Calu3 (cell line): ENCODE results near the gene PRSS3. TPM values are rescaled to one million over a fixed set of nuclear protein-coding genes. Genes with fewer than 3 reads are reported as not detected.
"Not testable (repeated sequence)": the region's sequence is repeated elsewhere in the genome, so short reads cannot be mapped to it uniquely, and the experiment has no call there.

Experiments used
- BruUV-seq: library from RNA; stranded (reverse); fragments of 400-500 nt; replicated peaks from 2 replicates; lab custom pipeline; 2021; lab: Mats Ljungman, UMichigan
- CTCF ChIA-PET: fragments of 300-600 bp; sonication (Branson Sonifier 250); formaldehyde crosslinking; loops from one replicate; lab custom pipeline; 2022; ENCODE audit warnings: antibody characterized with exemption; lab: Charles Lee
- DNase-seq: peaks from one replicate; pipeline ENCODE4 v3.0.0; 2022
- H3K27ac Mint-ChIP-seq: one replicate; pipeline ENCODE4 v1.8.0; 2022; ENCODE audit warnings: mixed read lengths; ENCODE audit not compliant: unreplicated experiment
- H3K27me3 Mint-ChIP-seq: one replicate; pipeline ENCODE4 v1.8.0; 2022; ENCODE audit warnings: mixed read lengths; ENCODE audit not compliant: unreplicated experiment
- H3K36me3 Mint-ChIP-seq: one replicate; pipeline ENCODE4 v1.8.0; 2022; ENCODE audit warnings: mild to moderate bottlenecking, moderate library complexity, mixed read lengths; ENCODE audit not compliant: insufficient read depth, unreplicated experiment
- H3K4me1 Mint-ChIP-seq: one replicate; pipeline ENCODE4 v1.8.0; 2022; ENCODE audit warnings: mild to moderate bottlenecking, low read depth, mixed read lengths; ENCODE audit not compliant: unreplicated experiment
- H3K4me3 Mint-ChIP-seq: one replicate; pipeline ENCODE4 v1.8.0; 2022; ENCODE audit warnings: mild to moderate bottlenecking, low read depth, moderate library complexity, mixed read lengths; ENCODE audit not compliant: unreplicated experiment
- H3K9me3 Mint-ChIP-seq: one replicate; pipeline ENCODE4 v1.8.0; 2022; ENCODE audit warnings: low read depth, mixed read lengths; ENCODE audit not compliant: unreplicated experiment
- intact Hi-C: fragments of 100-400 bp; cut with micrococcal nuclease; formaldehyde crosslinking; loops from one replicate; pipeline ENCODE4 v1.10.0; 2022; ENCODE audit not compliant: unreplicated experiment
- total RNA-seq: library from RNA; stranded (reverse); gene quantifications from 2 replicates; pipeline ENCODE4 v1.2.3, GENCODE V29; 2022
- TF ChIP-seq, protein P1 (sequence below): fragments of 200-600 bp; IDR thresholded peaks from one replicate; pipeline ENCODE4 v1.8.0; 2022; ENCODE audit warnings: antibody characterized with exemption; ENCODE audit not compliant: unreplicated experiment

The PRSS3 gene
- total RNA-seq, 1 experiment from 2014 or later = 19.0 TPM

- Mint-ChIP-seq H3K4me1 (peaks cover 42% of the 10 kb centered on the region), H3K9me3 (no peaks in the 10 kb centered on the region), H3K27me3 (no peaks in the 10 kb centered on the region), H3K27ac (no peak overlapping the region), H3K4me3 (no peak overlapping the region), H3K36me3 (peaks cover 6% of the 10 kb centered on the region)
- no TSS peak for BruUV-seq
- CTCF ChIA-PET = interaction anchor here (0.6 kb wide), 1 partner anchor 24 kb away, joined by 5 read pairs; no protein-coding TSS in a partner anchor
- DNase-seq = no peak
- intact Hi-C loops = no loop called here
- TF ChIP-seq, protein P1, sequence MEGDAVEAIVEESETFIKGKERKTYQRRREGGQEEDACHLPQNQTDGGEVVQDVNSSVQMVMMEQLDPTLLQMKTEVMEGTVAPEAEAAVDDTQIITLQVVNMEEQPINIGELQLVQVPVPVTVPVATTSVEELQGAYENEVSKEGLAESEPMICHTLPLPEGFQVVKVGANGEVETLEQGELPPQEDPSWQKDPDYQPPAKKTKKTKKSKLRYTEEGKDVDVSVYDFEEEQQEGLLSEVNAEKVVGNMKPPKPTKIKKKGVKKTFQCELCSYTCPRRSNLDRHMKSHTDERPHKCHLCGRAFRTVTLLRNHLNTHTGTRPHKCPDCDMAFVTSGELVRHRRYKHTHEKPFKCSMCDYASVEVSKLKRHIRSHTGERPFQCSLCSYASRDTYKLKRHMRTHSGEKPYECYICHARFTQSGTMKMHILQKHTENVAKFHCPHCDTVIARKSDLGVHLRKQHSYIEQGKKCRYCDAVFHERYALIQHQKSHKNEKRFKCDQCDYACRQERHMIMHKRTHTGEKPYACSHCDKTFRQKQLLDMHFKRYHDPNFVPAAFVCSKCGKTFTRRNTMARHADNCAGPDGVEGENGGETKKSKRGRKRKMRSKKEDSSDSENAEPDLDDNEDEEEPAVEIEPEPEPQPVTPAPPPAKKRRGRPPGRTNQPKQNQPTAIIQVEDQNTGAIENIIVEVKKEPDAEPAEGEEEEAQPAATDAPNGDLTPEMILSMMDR = no peak
Observed at GRCh38 chr9:33762343-33762742, 33.0 kb upstream of the PRSS3 start.

DNA sequence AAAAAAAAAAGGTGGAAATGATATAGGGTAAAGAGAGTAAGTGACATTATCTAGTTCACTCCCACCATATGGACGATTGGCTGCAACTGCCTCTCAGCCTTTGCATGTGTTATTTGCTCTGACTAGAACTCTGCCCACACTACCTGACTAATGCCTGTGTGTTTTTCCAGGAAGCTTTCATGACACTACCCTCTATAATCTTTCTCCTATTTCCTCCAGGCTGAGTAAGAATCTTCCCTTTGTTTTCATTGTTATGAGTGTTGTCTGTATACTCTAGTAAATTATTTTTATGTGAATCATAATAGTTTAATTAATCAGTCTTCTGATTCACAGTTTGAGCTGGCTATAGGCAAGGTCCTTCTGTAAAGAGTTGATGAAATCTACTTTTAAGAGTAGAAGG is 31.7 kb upstream of the PRSS3 start:
- H3K27ac Mint-ChIP-seq = peak overlapping the region; percentile 60

GRCh38 chr9:33765411-33765810 is 29.9 kb upstream of the PRSS3 start:
- peaks cover 11% of the 10 kb centered on the region for H3K36me3 Mint-ChIP-seq
- no peaks in the 10 kb centered on the region for H3K27me3 Mint-ChIP-seq
- peaks cover 18% of the 10 kb centered on the region for H3K4me1 Mint-ChIP-seq
- TF ChIP-seq, protein P1 = no peak
- H3K27ac Mint-ChIP-seq = peak overlapping the region; percentile 76
- no TSS peak for BruUV-seq
- CTCF ChIA-PET = interaction anchor here (0.6 kb wide), 1 partner anchor 415 kb away, joined by 3 read pairs; no protein-coding TSS in a partner anchor
- no peak overlapping the region for H3K4me3 Mint-ChIP-seq
- H3K9me3 Mint-ChIP-seq = no peaks in the 10 kb centered on the region
- no peak for DNase-seq
- intact Hi-C loops = no loop called here

More for the DNA sequence above, 31.7 kb upstream of the PRSS3 start:
- intact Hi-C loops, DNase-seq, CTCF ChIA-PET, H3K27me3 Mint-ChIP-seq, BruUV-seq, H3K4me3 Mint-ChIP-seq, H3K9me3 Mint-ChIP-seq: not testable (repeated sequence)
- peaks cover 31% of the 10 kb centered on the region for H3K4me1 Mint-ChIP-seq
- H3K36me3 Mint-ChIP-seq = peaks cover 11% of the 10 kb centered on the region

DNA sequence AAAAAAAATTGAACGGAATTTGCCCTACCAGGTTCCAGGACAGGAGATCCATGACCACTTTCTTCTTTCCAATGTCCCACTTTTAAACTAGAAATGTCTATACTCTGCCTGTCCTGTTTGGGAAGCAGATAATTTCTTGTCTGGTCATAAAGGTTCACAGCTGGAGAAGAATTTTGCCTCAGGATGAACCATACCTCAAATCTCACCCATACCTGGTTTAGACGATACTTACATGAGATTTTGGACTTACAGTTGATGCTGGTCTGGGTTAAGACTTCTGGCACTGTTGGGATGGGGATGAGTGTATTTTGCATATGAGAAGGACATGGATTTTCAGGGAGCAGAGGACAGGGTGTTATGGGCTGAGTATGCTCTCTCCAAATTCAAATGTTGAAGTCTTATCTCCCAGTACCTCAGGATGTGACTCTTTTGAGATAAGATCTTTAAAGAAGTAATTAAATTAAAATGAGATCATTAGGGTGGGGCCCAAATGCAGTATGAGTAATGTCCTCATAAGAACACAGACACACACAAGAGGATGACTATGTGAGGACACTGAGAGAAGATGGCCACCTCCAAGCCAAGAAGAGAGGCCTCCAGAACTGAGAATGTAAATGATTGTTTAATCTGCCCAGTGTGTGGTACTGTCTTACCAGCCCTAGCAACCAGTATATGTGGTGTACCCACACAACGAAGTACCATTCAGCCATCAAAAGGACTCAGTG is 25.0 kb upstream of the PRSS3 start:
- peaks cover 19% of the 10 kb centered on the region for H3K36me3 Mint-ChIP-seq
- DNase-seq, H3K9me3 Mint-ChIP-seq, CTCF ChIA-PET, H3K4me3 Mint-ChIP-seq, intact Hi-C loops, H3K27me3 Mint-ChIP-seq, BruUV-seq: not testable (repeated sequence)
- peaks cover 35% of the 10 kb centered on the region for H3K4me1 Mint-ChIP-seq
- peak overlapping the region; percentile 68 for H3K27ac Mint-ChIP-seq

DNA sequence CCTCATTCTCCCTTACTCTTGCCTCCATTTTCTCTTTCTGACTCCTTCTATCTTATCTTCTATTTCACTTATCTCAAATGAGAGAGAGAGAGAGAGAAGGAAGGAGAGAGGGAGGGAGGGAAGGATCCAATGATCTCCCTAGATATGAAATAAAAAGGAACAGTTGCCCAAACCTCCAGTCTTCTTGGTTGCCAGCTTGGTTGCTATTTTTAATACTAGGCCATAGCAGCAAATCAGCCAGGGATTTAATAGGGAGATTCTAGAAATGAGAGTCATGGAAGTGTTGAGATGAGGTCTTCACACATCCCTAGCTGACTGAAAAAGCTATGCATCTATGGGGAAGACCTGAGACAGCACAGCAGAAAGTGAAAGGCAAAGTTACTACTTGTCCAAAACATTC is 22.2 kb upstream of the PRSS3 start:
- intact Hi-C loops, DNase-seq, H3K9me3 Mint-ChIP-seq, H3K4me3 Mint-ChIP-seq, BruUV-seq, H3K27me3 Mint-ChIP-seq, CTCF ChIA-PET: not testable (repeated sequence)
- Mint-ChIP-seq H3K4me1 (peaks cover 33% of the 10 kb centered on the region), H3K36me3 (peaks cover 20% of the 10 kb centered on the region), H3K27ac (peak overlapping the region; percentile 73)

DNA sequence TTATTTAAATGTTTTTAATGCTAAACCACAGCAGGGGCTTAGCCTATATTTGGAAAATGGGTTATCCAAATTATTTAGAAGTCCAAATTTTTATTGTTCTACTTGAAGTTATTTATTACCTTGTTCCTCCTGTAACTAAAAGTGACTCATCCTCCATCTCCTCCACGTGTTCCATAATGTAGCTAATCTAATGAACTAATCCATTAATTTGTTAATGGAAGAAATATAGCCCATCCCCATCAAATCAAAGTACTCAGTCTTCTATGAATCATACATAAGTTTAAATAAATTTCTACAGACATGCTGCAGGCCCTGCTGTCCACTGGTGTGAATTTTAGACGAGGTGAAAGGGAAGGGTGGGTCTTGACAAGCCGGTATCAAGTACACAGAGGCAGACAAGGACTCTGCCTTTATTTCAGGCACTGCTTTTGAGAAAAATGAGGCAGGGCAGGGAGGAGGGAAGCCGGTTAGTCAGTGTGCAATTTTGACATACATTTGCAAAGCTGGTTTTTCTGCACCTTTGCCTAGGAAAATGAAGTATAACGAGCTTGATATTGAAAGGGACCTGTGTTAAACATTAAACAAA is 21.2 kb upstream of the PRSS3 start:
- intact Hi-C loops, H3K27me3 Mint-ChIP-seq: not testable (repeated sequence)
- CTCF ChIA-PET = interaction anchor here (0.5 to 1.4 kb wide), 3 partner anchors 36 to 567 kb away, joined by 3 to 5 read pairs (median 5); no protein-coding TSS in a partner anchor

More for the DNA sequence above, 21.2 kb upstream of the PRSS3 start:
- peaks cover 33% of the 10 kb centered on the region for H3K4me1 Mint-ChIP-seq
- not testable (repeated sequence) for H3K9me3 Mint-ChIP-seq, BruUV-seq, DNase-seq
- peak overlapping the region; percentile 55 for H3K27ac Mint-ChIP-seq
- H3K4me3 Mint-ChIP-seq = peak overlapping the region; percentile 28
- H3K36me3 Mint-ChIP-seq = peaks cover 18% of the 10 kb centered on the region
